Trophoblast cell (in vitro differentiated cells and primary cell): ENCODE measurements around the gene BORCS6.

Experiments
- DNase-seq, 2 donors: peaks; one replicate each; pipeline ENCODE4 v3.0.0-alpha.2; 2016
- H2AFZ ChIP-seq: 2 replicates; pipeline ENCODE4 v1.6.1; 2013; ENCODE audit warnings: low read length, moderate library complexity, mild to moderate bottlenecking; ENCODE audit not compliant: insufficient read depth, poor library complexity
- H2AK5ac ChIP-seq: 2 replicates; pipeline ENCODE4 v1.6.1; 2013; ENCODE audit warnings: mild to moderate bottlenecking, low read length
- H2BK120ac ChIP-seq: 2 replicates; pipeline ENCODE4 v1.6.1; 2013; ENCODE audit warnings: low read length, mild to moderate bottlenecking, moderate library complexity; ENCODE audit not compliant: insufficient read depth, poor library complexity
- H2BK12ac ChIP-seq: 2 replicates; pipeline ENCODE4 v1.6.1; 2013; ENCODE audit warnings: mild to moderate bottlenecking, low read length, moderate library complexity
- H2BK5ac ChIP-seq: 2 replicates; pipeline ENCODE4 v1.6.1; 2013; ENCODE audit warnings: low read length, low read depth, moderate library complexity, mild to moderate bottlenecking; ENCODE audit not compliant: poor library complexity
- H3K14ac ChIP-seq: 2 replicates; pipeline ENCODE4 v1.6.1; 2013; ENCODE audit warnings: mild to moderate bottlenecking, low read length
- H3K18ac ChIP-seq: 2 replicates; pipeline ENCODE4 v1.6.1; 2013; ENCODE audit warnings: mild to moderate bottlenecking, low read length
- H3K23ac ChIP-seq: 2 replicates; pipeline ENCODE4 v1.6.1; 2013; ENCODE audit warnings: low read length
- H3K27ac ChIP-seq: 2 replicates; pipeline ENCODE4 v1.5.1; 2013; ENCODE audit warnings: low read depth, mild to moderate bottlenecking, inconsistent platforms, low read length, moderate library complexity
- H3K27me3 ChIP-seq: 2 replicates; pipeline ENCODE4 v1.6.1; 2013; ENCODE audit warnings: inconsistent platforms, mild to moderate bottlenecking, low read length, moderate library complexity; ENCODE audit not compliant: insufficient read depth
- H3K36me3 ChIP-seq, 2 experiments: 1 replicate in 1 of 2; 2 replicates in 1 of 2; pipeline ENCODE4 v1.6.1; 2013; ENCODE audit warnings: low read length in 2 of 2, mild to moderate bottlenecking in 2 of 2, moderate library complexity in 1 of 2; ENCODE audit not compliant: insufficient read depth in 2 of 2, control insufficient read depth in 1 of 2
- H3K4ac ChIP-seq: 2 replicates; pipeline ENCODE4 v1.6.1; 2013; ENCODE audit warnings: low read depth, mild to moderate bottlenecking, low read length, moderate library complexity
- H3K4me1 ChIP-seq, 2 experiments: 1 replicate in 1 of 2; 2 replicates in 1 of 2; pipeline ENCODE4 v1.6.1; 2013; ENCODE audit warnings: low read length in 2 of 2, mild to moderate bottlenecking in 2 of 2, moderate library complexity in 1 of 2; ENCODE audit not compliant: insufficient read depth in 2 of 2, control insufficient read depth in 1 of 2
- H3K4me2 ChIP-seq: 2 replicates; pipeline ENCODE4 v1.6.1; 2013; ENCODE audit warnings: inconsistent platforms, mild to moderate bottlenecking, low read length, moderate library complexity
- H3K4me3 ChIP-seq: 2 replicates; pipeline ENCODE4 v1.5.1; 2013; ENCODE audit warnings: mild to moderate bottlenecking, low read depth, low read length, inconsistent platforms
- H3K79me1 ChIP-seq: one replicate; pipeline ENCODE4 v1.6.1; 2013; ENCODE audit warnings: low read length
- H3K79me2 ChIP-seq: 2 replicates; pipeline ENCODE4 v1.6.1; 2013; ENCODE audit warnings: low read length, mild to moderate bottlenecking; ENCODE audit not compliant: control insufficient read depth, insufficient read depth, poor library complexity
- H3K9ac ChIP-seq: 2 replicates; pipeline ENCODE4 v1.6.1; 2013; ENCODE audit warnings: mild to moderate bottlenecking, low read length
- H3K9me3 ChIP-seq: 2 replicates; pipeline ENCODE4 v1.6.1; 2013; ENCODE audit warnings: low read depth, mild to moderate bottlenecking, control low read depth, inconsistent platforms, low read length; ENCODE audit not compliant: insufficient read depth
- H4K12ac ChIP-seq: 2 replicates; pipeline ENCODE4 v1.6.1; 2013; ENCODE audit warnings: low read depth, mild to moderate bottlenecking, low read length, moderate library complexity
- H4K8ac ChIP-seq: 2 replicates; pipeline ENCODE4 v1.6.1; 2013; ENCODE audit warnings: low read depth, mild to moderate bottlenecking, low read length, moderate library complexity
- H4K91ac ChIP-seq: one replicate; pipeline ENCODE4 v1.6.1; 2013; ENCODE audit warnings: low read depth, mild to moderate bottlenecking, low read length, moderate library complexity
- WGBS: extraction: QIAGEN DNeasy Blood & Tissue Kit; methylation state at CpG from one replicate; pipeline ENCODE4 v1.1.7; 2013; ENCODE audit warnings: missing lambda C conversion rate; ENCODE audit not compliant: insufficient read length, insufficient coverage; ENCODE audit errors: extremely low coverage; 5-methylcytosine and 5-hydroxymethylcytosine counted together

BORCS6 gene

DNA sequence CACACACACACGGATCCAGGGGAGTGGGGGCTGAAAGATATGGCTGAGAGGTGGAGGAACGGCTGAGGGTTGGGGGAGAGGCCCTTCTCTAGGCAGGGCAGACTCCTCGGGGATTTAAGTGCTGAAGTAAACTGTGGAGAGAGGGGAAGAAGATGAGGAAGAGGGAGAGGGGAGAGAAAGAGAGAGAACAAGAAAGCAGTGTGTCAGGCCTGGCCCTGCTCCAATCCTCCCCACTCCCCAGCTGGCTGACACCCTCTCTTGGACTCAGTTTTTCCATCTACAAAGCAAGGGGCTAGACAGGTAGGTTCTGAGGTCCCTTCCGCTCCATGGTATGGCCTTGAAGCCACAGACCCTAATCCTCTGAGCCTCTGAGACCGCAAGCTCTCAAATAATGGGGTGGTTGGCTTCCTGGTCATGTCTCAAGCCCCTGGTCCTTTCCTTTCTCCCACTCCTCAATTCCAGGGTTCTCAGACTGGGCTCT lies 29.2 kb downstream of the BORCS6 start:
- no peak overlapping the region for H3K14ac ChIP-seq
- H2BK12ac ChIP-seq: no peak overlapping the region
- no peak overlapping the region for H3K27ac ChIP-seq
- H3K23ac ChIP-seq: no peak overlapping the region
- peaks cover 15 to 25% of the 10 kb centered on the region in 2 experiments for H3K36me3 ChIP-seq
- no peaks in the 10 kb centered on the region for H3K27me3 ChIP-seq
- no peak overlapping the region for H4K12ac ChIP-seq
- H3K79me1 ChIP-seq: peaks cover 18% of the 10 kb centered on the region
- no peak overlapping the region for H3K9ac ChIP-seq
- peaks cover 14% of the 10 kb centered on the region for H3K79me2 ChIP-seq
- H2AK5ac ChIP-seq: no peak overlapping the region
- H4K8ac ChIP-seq: no peak overlapping the region
- no peak overlapping the region for H2BK120ac ChIP-seq
- H3K18ac ChIP-seq: no peak overlapping the region
- no CpG with 5 or more reads among the region's 5 CpGs for WGBS
- no peak overlapping the region for H2BK5ac ChIP-seq
- no peak overlapping the region for H2AFZ ChIP-seq
- H3K4ac ChIP-seq: no peak overlapping the region
- no peak overlapping the region for H3K4me3 ChIP-seq
- DNase-seq: no peak
- H4K91ac ChIP-seq: no peak overlapping the region
- peaks cover 5% of the 10 kb centered on the region for H3K9me3 ChIP-seq
- H3K4me2 ChIP-seq: no peak overlapping the region
- H3K4me1 ChIP-seq: peaks cover 20 to 25% of the 10 kb centered on the region in 2 experiments

DNA sequence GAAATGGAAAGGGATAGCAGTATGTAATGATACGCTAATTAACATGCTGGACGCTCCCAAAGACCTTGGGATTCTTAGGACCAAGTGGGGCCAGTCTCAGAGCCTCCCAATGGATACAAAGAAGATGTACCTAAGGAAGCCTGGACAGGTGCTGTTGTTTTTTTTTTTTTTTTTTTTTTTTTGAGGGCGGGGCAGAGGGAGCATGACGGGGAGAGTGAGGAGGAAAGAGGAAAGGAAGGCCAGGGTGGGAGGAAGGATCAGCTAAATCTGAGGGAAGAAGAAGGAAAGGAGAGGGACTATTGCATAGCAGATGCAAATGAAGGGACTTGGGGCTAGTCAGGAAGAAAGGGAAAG lies 29.8 kb downstream of the BORCS6 start:
- no peak overlapping the region for H4K8ac ChIP-seq
- H3K79me1 ChIP-seq: peaks cover 18% of the 10 kb centered on the region
- no peak overlapping the region for H3K4ac ChIP-seq
- no CpG with 5 or more reads among the region's 4 CpGs for WGBS
- no peak overlapping the region for H4K91ac ChIP-seq
- no peak overlapping the region for H3K23ac ChIP-seq
- no peak overlapping the region for H3K4me2 ChIP-seq
- H3K4me1 ChIP-seq: peaks cover 25 to 31% of the 10 kb centered on the region in 2 experiments
- peaks cover 15 to 25% of the 10 kb centered on the region in 2 experiments for H3K36me3 ChIP-seq
- no peak overlapping the region for H2BK5ac ChIP-seq
- no peak overlapping the region for H3K18ac ChIP-seq
- no peak overlapping the region for H2BK120ac ChIP-seq
- H3K9ac ChIP-seq: no peak overlapping the region
- H2AK5ac ChIP-seq: no peak overlapping the region
- DNase-seq: no peak
- H2AFZ ChIP-seq: no peak overlapping the region
- no peak overlapping the region for H3K27ac ChIP-seq
- H3K14ac ChIP-seq: no peak overlapping the region
- H2BK12ac ChIP-seq: no peak overlapping the region
- H3K4me3 ChIP-seq: no peak overlapping the region
- H3K27me3 ChIP-seq: no peaks in the 10 kb centered on the region
- H3K9me3 ChIP-seq: peaks cover 5% of the 10 kb centered on the region
- no peak overlapping the region for H4K12ac ChIP-seq
- H3K79me2 ChIP-seq: peaks cover 14% of the 10 kb centered on the region

DNA sequence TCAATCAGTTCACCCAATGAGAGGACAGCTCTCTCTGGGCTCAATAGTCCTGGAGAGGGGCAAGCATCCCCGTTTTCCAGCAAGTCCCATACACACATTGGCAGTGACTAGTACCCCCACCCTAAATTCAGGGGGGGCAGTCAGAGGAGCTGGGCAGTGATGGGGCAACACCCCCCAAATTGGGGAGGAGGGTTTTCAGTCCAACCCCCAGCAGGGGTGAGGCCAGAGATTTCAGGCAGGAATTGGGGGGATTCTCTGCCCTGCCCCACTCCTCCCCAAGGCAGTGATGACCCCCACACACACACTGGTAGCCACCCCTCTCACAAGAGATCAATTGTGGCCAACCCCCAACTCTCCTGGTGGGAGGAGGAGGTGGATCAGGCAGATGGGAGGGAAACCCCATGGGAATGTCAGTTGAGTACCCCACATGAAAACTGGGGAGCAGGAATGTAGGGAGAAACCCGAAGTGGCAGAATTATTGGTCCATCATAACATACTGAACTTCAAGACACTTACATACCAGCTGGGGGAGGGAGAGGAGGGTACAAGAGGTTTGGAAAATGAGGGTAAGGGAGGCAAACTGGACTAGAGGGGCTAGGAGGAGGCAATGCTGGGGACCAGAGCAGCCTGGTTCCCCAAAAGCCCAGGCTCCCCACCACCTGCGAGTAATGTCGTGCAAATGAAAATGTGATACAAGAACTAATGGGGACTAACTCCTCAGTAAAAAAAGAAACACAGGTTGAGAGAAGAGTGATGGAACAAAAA lies 30.3 kb downstream of the BORCS6 start:
- no peak overlapping the region for H4K12ac ChIP-seq
- H3K4me3 ChIP-seq: no peak overlapping the region
- peaks cover 18% of the 10 kb centered on the region for H3K79me1 ChIP-seq
- no peak overlapping the region for H3K18ac ChIP-seq
- H2BK5ac ChIP-seq: no peak overlapping the region
- no peak overlapping the region for H3K23ac ChIP-seq
- H2BK12ac ChIP-seq: no peak overlapping the region
- H3K4me1 ChIP-seq: peaks cover 26 to 32% of the 10 kb centered on the region in 2 experiments
- no peak overlapping the region for H2AK5ac ChIP-seq
- peaks cover 5% of the 10 kb centered on the region for H3K9me3 ChIP-seq
- no peak overlapping the region for H3K27ac ChIP-seq
- H3K4me2 ChIP-seq: no peak overlapping the region
- no peaks in the 10 kb centered on the region for H3K27me3 ChIP-seq
- DNase-seq: no peak
- no peak overlapping the region for H4K8ac ChIP-seq
- H2AFZ ChIP-seq: no peak overlapping the region
- H3K4ac ChIP-seq: no peak overlapping the region
- H2BK120ac ChIP-seq: no peak overlapping the region
- H3K36me3 ChIP-seq: peaks cover 15 to 25% of the 10 kb centered on the region in 2 experiments
- no peak overlapping the region for H3K14ac ChIP-seq
- H3K79me2 ChIP-seq: peaks cover 14% of the 10 kb centered on the region
- no peak overlapping the region for H4K91ac ChIP-seq
- no CpG with 5 or more reads among the region's 4 CpGs for WGBS
- H3K9ac ChIP-seq: no peak overlapping the region

GRCh38 chr17:8159032-8159400 lies 31.0 kb downstream of the BORCS6 start:
- Histone ChIP-seq H4K91ac (no peak overlapping the region), H3K4me1 (peaks cover 28 to 32% of the 10 kb centered on the region in 2 experiments), H3K79me1 (peaks cover 21% of the 10 kb centered on the region), H4K12ac (no peak overlapping the region), H3K4ac (no peak overlapping the region), H3K4me2 (no peak overlapping the region), H3K9ac (no peak overlapping the region), H3K36me3 (peaks cover 15 to 25% of the 10 kb centered on the region in 2 experiments), H2BK12ac (no peak overlapping the region), H3K23ac (no peak overlapping the region), H3K4me3 (no peak overlapping the region), H2BK120ac (no peak overlapping the region), H2AK5ac (no peak overlapping the region), H3K18ac (no peak overlapping the region), H3K27me3 (no peaks in the 10 kb centered on the region), H2AFZ (no peak overlapping the region), H3K79me2 (peaks cover 14% of the 10 kb centered on the region), H4K8ac (no peak overlapping the region), H3K14ac (no peak overlapping the region), H3K27ac (no peak overlapping the region), H3K9me3 (peaks cover 5% of the 10 kb centered on the region), H2BK5ac (no peak overlapping the region)
- no peak for DNase-seq
- no CpG with 5 or more reads among the region's 3 CpGs for WGBS
